Stomach (tissue), 9 donors: ENCODE data around the gene LSM4. TPM values are rescaled to one million over a fixed set of nuclear protein-coding genes. Genes with fewer than 3 reads are reported as not detected.
"Not testable (repeated sequence)": the region's sequence is repeated elsewhere in the genome, so short reads cannot be mapped to it uniquely, and the experiment has no call there.

Experiments used
- DNase-seq, 2 donors: peaks; one replicate each; pipeline versions ENCODE4 v3.0.0 to v3.0.0-alpha.2; 2013 to 2019
- H3K27ac ChIP-seq, 5 donors: fragments of 200-600 bp in 4 of 5; sonication (generic) in 4 of 5; one replicate each; pipeline ENCODE4 v1.5.1; 2013 to 2019; ENCODE audit warnings: mild to moderate bottlenecking in 1 of 5, moderate library complexity in 1 of 5
- H3K27me3 ChIP-seq, 3 donors: fragments of 200-600 bp; sonication (generic); one replicate each; pipeline ENCODE4 v1.5.1; 2017 to 2019; ENCODE audit warnings: mixed run types in 1 of 3
- H3K36me3 ChIP-seq, 4 donors: fragments of 200-600 bp; sonication (generic); 1 replicate in 3 of 4; 2 replicates in 1 of 4; pipeline ENCODE4 v1.5.1; 2016 to 2019
- H3K4me1 ChIP-seq, 4 donors: fragments of 200-600 bp; sonication (generic); one replicate each; pipeline ENCODE4 v1.5.1; 2016 to 2019
- H3K4me3 ChIP-seq, 4 donors: fragments of 200-600 bp; sonication (generic) in 3 of 4; one replicate each; pipeline ENCODE4 v1.5.1; 2016 to 2019; ENCODE audit warnings: mild to moderate bottlenecking in 1 of 4
- H3K9me3 ChIP-seq, 4 donors: fragments of 200-600 bp; sonication (generic); one replicate each; pipeline ENCODE4 v1.5.1; 2016 to 2019
- CTCF ChIP-seq, 7 experiments: fragments of 450-650 bp in 4 of 7; fragments of 200-600 bp in 3 of 7; sonication (generic) in 3 of 7; IDR thresholded peaks; one replicate each; pipeline ENCODE4 v1.5.1; 2016 to 2019; ENCODE audit warnings: antibody characterized with exemption in 7 of 7, control low read depth in 2 of 7, mild to moderate bottlenecking in 1 of 7
- EP300 ChIP-seq: sonication (generic); formaldehyde crosslinking; IDR thresholded peaks from one replicate; pipeline ENCODE4 v1.6.1; 2017; ENCODE audit warnings: antibody characterized with exemption
- POLR2A ChIP-seq, 4 donors: fragments of 450-650 bp; IDR thresholded peaks; one replicate each; pipeline ENCODE4 v1.6.1; 2016; ENCODE audit warnings: antibody characterized with exemption in 4 of 4, control low read depth in 2 of 4, mild to moderate bottlenecking in 1 of 4, moderate library complexity in 1 of 4
- POLR2AphosphoS5 ChIP-seq, 3 donors: sonication (generic); formaldehyde crosslinking; IDR thresholded peaks; one replicate each; pipeline ENCODE4 v1.6.1; 2016; ENCODE audit warnings: antibody characterized with exemption in 3 of 3
- WGBS, 5 donors: extraction: QIAGEN DNeasy Blood & Tissue Kit in 3 of 5; methylation state at CpG; one replicate each; pipeline versions ENCODE4 v1.1.5 to v1.1.7; 2013 to 2018; 5-methylcytosine and 5-hydroxymethylcytosine counted together
- intact Hi-C: fragments of 100-400 bp; cut with DNase I; formaldehyde crosslinking; loops from one replicate; pipeline ENCODE4 v1.15.1; 2023; ENCODE audit warnings: low total_unique reads
- polyA plus RNA-seq, 3 donors: library from polyadenylated mRNA; stranded (reverse); fragments of 200-250 nt; gene quantifications; one replicate each; pipeline ENCODE4 v1.2.3, GENCODE V29; 2013
- total RNA-seq, 5 donors: library from RNA; depleted of rRNA; stranded (reverse); fragments of >200 nt; gene quantifications; one replicate each; pipeline versions ENCODE4 v1.1.0 to v1.2.3, GENCODE V29; 2014 to 2016
- donor health status: healthy with polysubstance abuse.
- donor health status: Bipolar disorder and iron deficiency.
- donor health status: healthy.

The LSM4 gene
- total and polyA plus RNA-seq, 8 donors, result 24.1 to 185 (median 139) TPM

- H3K9me3 ChIP-seq, result no peaks in the 10 kb centered on the region
- H3K36me3 ChIP-seq, result peaks cover 29 to 81% (median 77%) of the 10 kb centered on the region in 4 donors
- TF ChIP-seq POLR2AphosphoS5 (IDR thresholded peaks at IDR 0.05), result no peak
- no peak for TF ChIP-seq EP300
- 94 to 96% (median 94%) methylated on average over 8 of the region's 8 CpGs for WGBS, 5 donors
- no peak for DNase-seq
- no peaks in the 10 kb centered on the region for H3K27me3 ChIP-seq
- H3K4me3 ChIP-seq, result no peak overlapping the region
- H3K4me1 ChIP-seq, result peaks cover 18 to 33% (median 27%) of the 10 kb centered on the region in 4 donors
- H3K27ac ChIP-seq, result no peak overlapping the region
- intact Hi-C loops, result no loop called here
Measured at GRCh38 chr19:18361646-18362045, 38.8 kb upstream of the LSM4 start.

GRCh38 chr19:18357041-18357440 lies 34.2 kb upstream of the LSM4 start:
- DNase-seq, result no peak
- TF ChIP-seq CTCF (IDR thresholded peaks at IDR 0.05), result no peak
- no peak for TF ChIP-seq EP300
- no peak for TF ChIP-seq POLR2AphosphoS5 (IDR thresholded peaks at IDR 0.05)
- TF ChIP-seq POLR2A (IDR thresholded peaks at IDR 0.05), result no peak
- Histone ChIP-seq H3K4me3 (no peak overlapping the region), H3K9me3 (no peaks in the 10 kb centered on the region), H3K27ac (peak overlapping the region in 2 of 5 donors; percentile 6 to 50), H3K36me3 (peaks cover 39 to 81% (median 77%) of the 10 kb centered on the region in 4 donors), H3K4me1 (peaks cover 0 to 7% (median 3%) of the 10 kb centered on the region in 4 donors), H3K27me3 (no peaks in the 10 kb centered on the region)
- intact Hi-C loops, result no loop called here
- WGBS, 5 donors, result 74 to 88% (median 82%) methylated on average over 3 of the region's 3 CpGs

GRCh38 chr19:18354743-18355142 lies 31.9 kb upstream of the LSM4 start:
- H3K27ac ChIP-seq, H3K4me3 ChIP-seq, H3K9me3 ChIP-seq, DNase-seq, H3K27me3 ChIP-seq, H3K4me1 ChIP-seq: not testable (repeated sequence)
- 92 to 98% (median 94%) methylated on average over 7 of the region's 7 CpGs for WGBS, 5 donors
- intact Hi-C loops, result loop anchor here (5.0 kb wide), 1 partner anchor 58 kb away; no protein-coding TSS in a partner anchor
- H3K36me3 ChIP-seq, result peaks cover 34 to 75% (median 66%) of the 10 kb centered on the region in 4 donors

- H3K4me1 ChIP-seq, result peaks cover 0 to 12% (median 8%) of the 10 kb centered on the region in 4 donors
- no peaks in the 10 kb centered on the region for H3K9me3 ChIP-seq
- 92 to 96% (median 95%) methylated on average over 8 of the region's 8 CpGs for WGBS, 5 donors
- no peak for DNase-seq
- TF ChIP-seq POLR2A (IDR thresholded peaks at IDR 0.05), result no peak
- no peak for TF ChIP-seq CTCF (IDR thresholded peaks at IDR 0.05)
- TF ChIP-seq EP300, result no peak
- no peak for TF ChIP-seq POLR2AphosphoS5 (IDR thresholded peaks at IDR 0.05)
- no peak overlapping the region for H3K4me3 ChIP-seq
- no peak overlapping the region for H3K27ac ChIP-seq
- H3K27me3 ChIP-seq, result no peaks in the 10 kb centered on the region
- H3K36me3 ChIP-seq, result peaks cover 24 to 65% (median 61%) of the 10 kb centered on the region in 4 donors
- intact Hi-C loops, result loop anchor here (5.0 kb wide), 1 partner anchor 59 kb away; no protein-coding TSS in a partner anchor
Measured at GRCh38 chr19:18353378-18354005, 30.6 kb upstream of the LSM4 start.

- Histone ChIP-seq H3K36me3 (peaks cover 9 to 60% (median 53%) of the 10 kb centered on the region in 4 donors), H3K9me3 (no peaks in the 10 kb centered on the region), H3K4me3 (no peak overlapping the region), H3K27ac (no peak overlapping the region), H3K27me3 (no peaks in the 10 kb centered on the region), H3K4me1 (peaks cover 0 to 10% (median 5%) of the 10 kb centered on the region in 4 donors)
- no peak for DNase-seq
- TF ChIP-seq POLR2A (IDR thresholded peaks at IDR 0.05), result no peak
- TF ChIP-seq POLR2AphosphoS5 (IDR thresholded peaks at IDR 0.05), result no peak
- no peak for TF ChIP-seq EP300
- WGBS, 5 donors, result 90 to 96% (median 94%) methylated on average over 7 of the region's 7 CpGs
- intact Hi-C loops, result loop anchor here (5.0 kb wide), 1 partner anchor 61 kb away; no protein-coding TSS in a partner anchor
Measured at GRCh38 chr19:18351544-18351943, 28.7 kb upstream of the LSM4 start.

- TF ChIP-seq CTCF (IDR thresholded peaks at IDR 0.05) (no peak), POLR2AphosphoS5 (IDR thresholded peaks at IDR 0.05) (no peak), POLR2A (IDR thresholded peaks at IDR 0.05) (no peak), EP300 (no peak)
- Histone ChIP-seq H3K4me3 (no peak overlapping the region), H3K4me1 (peaks cover 0 to 17% (median 10%) of the 10 kb centered on the region in 4 donors), H3K9me3 (no peaks in the 10 kb centered on the region), H3K36me3 (peaks cover 0 to 56% (median 43%) of the 10 kb centered on the region in 4 donors), H3K27ac (no peak overlapping the region), H3K27me3 (no peaks in the 10 kb centered on the region)
- intact Hi-C loops, result loop anchor here (5.0 kb wide), 1 partner anchor 62 kb away; no protein-coding TSS in a partner anchor
- no peak for DNase-seq
- 82 to 92% (median 86%) methylated on average over 9 of the region's 9 CpGs for WGBS, 5 donors
Measured at GRCh38 chr19:18350490-18350889, 27.6 kb upstream of the LSM4 start.
